Endothelial cell (in vitro differentiated cells): ENCODE measurements around the gene FNBP1. TPM values are rescaled to one million over a fixed set of nuclear protein-coding genes. Genes with fewer than 3 reads are reported as not detected.

ENCODE experiments used
- DNase-seq: peaks from one replicate; pipeline ENCODE4 v3.0.0; 2021; ENCODE audit warnings: low spot score
- H3K27ac Mint-ChIP-seq: one replicate; pipeline ENCODE4 v1.8.0; 2021; ENCODE audit warnings: mixed read lengths, inconsistent platforms; ENCODE audit not compliant: unreplicated experiment
- H3K27me3 Mint-ChIP-seq: one replicate; pipeline ENCODE4 v1.8.0; 2021; ENCODE audit warnings: mild to moderate bottlenecking, moderate library complexity, mixed read lengths, inconsistent platforms; ENCODE audit not compliant: unreplicated experiment
- H3K36me3 Mint-ChIP-seq: one replicate; pipeline ENCODE4 v1.8.0; 2021; ENCODE audit warnings: mild to moderate bottlenecking, low read depth, mixed read lengths, inconsistent platforms; ENCODE audit not compliant: unreplicated experiment
- H3K4me1 Mint-ChIP-seq: one replicate; pipeline ENCODE4 v1.8.0; 2021; ENCODE audit warnings: mild to moderate bottlenecking, mixed read lengths, inconsistent platforms; ENCODE audit not compliant: unreplicated experiment
- H3K4me3 Mint-ChIP-seq: one replicate; pipeline ENCODE4 v1.8.0; 2021; ENCODE audit warnings: mild to moderate bottlenecking, mixed read lengths, inconsistent platforms; ENCODE audit not compliant: unreplicated experiment
- H3K9me3 Mint-ChIP-seq: one replicate; pipeline ENCODE4 v1.8.0; 2021; ENCODE audit warnings: mixed read lengths, inconsistent platforms; ENCODE audit not compliant: unreplicated experiment
- CTCF ChIP-seq: fragments of 200-600 bp; sonication (generic); IDR thresholded peaks from one replicate; pipeline ENCODE4 v1.5.0; 2021; ENCODE audit warnings: antibody characterized with exemption; ENCODE audit not compliant: unreplicated experiment
- total RNA-seq: library from RNA; stranded (reverse); fragmentation: NEBNext Ultra II Directional; extraction: Animal tissue kit (Norgen Biotek cat#: 25700); gene quantifications from one replicate; pipeline ENCODE4 v1.2.1, GENCODE V29; 2021; ENCODE audit not compliant: unreplicated experiment

FNBP1 gene
- total RNA-seq, 1 donor from 2014 or later = 119 TPM

GRCh38 chr9:129868023-129868871, 174.7 kb downstream of the FNBP1 start:
- Mint-ChIP-seq H3K9me3 (no peaks in the 10 kb centered on the region), H3K4me3 (no peak overlapping the region), H3K27ac (no peak overlapping the region), H3K36me3 (peaks cover 15% of the 10 kb centered on the region), H3K27me3 (peaks cover 2% of the 10 kb centered on the region), H3K4me1 (no peaks in the 10 kb centered on the region)
- no peak for DNase-seq
- no peak for TF ChIP-seq CTCF

- Mint-ChIP-seq H3K36me3 (peaks cover 16% of the 10 kb centered on the region), H3K4me1 (no peaks in the 10 kb centered on the region), H3K27me3 (peaks cover 2% of the 10 kb centered on the region), H3K9me3 (no peaks in the 10 kb centered on the region), H3K27ac (no peak overlapping the region), H3K4me3 (no peak overlapping the region)
- no peak for DNase-seq
- no peak for TF ChIP-seq CTCF
Observed at GRCh38 chr9:129867136-129868022, 175.6 kb downstream of the FNBP1 start.

GRCh38 chr9:129866394-129867135, 176.4 kb downstream of the FNBP1 start:
- TF ChIP-seq CTCF = no peak
- H3K27ac Mint-ChIP-seq = no peak overlapping the region
- peaks cover 2% of the 10 kb centered on the region for H3K27me3 Mint-ChIP-seq
- H3K4me3 Mint-ChIP-seq = no peak overlapping the region
- H3K36me3 Mint-ChIP-seq = peaks cover 22% of the 10 kb centered on the region
- H3K4me1 Mint-ChIP-seq = no peaks in the 10 kb centered on the region
- DNase-seq = no peak
- H3K9me3 Mint-ChIP-seq = no peaks in the 10 kb centered on the region

- H3K4me1 Mint-ChIP-seq = no peaks in the 10 kb centered on the region
- no peak overlapping the region for H3K4me3 Mint-ChIP-seq
- H3K27me3 Mint-ChIP-seq = no peaks in the 10 kb centered on the region
- no peaks in the 10 kb centered on the region for H3K9me3 Mint-ChIP-seq
- no peak for TF ChIP-seq CTCF
- no peak for DNase-seq
- peaks cover 19% of the 10 kb centered on the region for H3K36me3 Mint-ChIP-seq
- no peak overlapping the region for H3K27ac Mint-ChIP-seq
Observed at GRCh38 chr9:129865668-129866320, 177.2 kb downstream of the FNBP1 start.
